Measurements from ENCODE around the gene ACOXL.
"Not testable (repeated sequence)": the region's sequence is repeated elsewhere in the genome, so short reads cannot be mapped to it uniquely, and the experiment has no call there.

Gene ACOXL

GRCh38 chr2:110940376-110940910, 208.1 kb downstream of the ACOXL start:
- no peak for DNase-seq

- DNase-seq, result no peak
These were observed 208.9 kb downstream of the ACOXL start for GRCh38 chr2:110941226-110941625.

- DNase-seq, result no peak
These were observed 210.8 kb downstream of the ACOXL start for GRCh38 chr2:110943070-110943634.

- no peak for DNase-seq
These were observed 214.5 kb downstream of the ACOXL start for GRCh38 chr2:110946902-110947301.

- DNase-seq, result no peak
These were observed 215.8 kb downstream of the ACOXL start for GRCh38 chr2:110948027-110948674.

- no peak for DNase-seq
These were observed 217.9 kb downstream of the ACOXL start for GRCh38 chr2:110950281-110950680.

GRCh38 chr2:110955045-110955444, 222.7 kb downstream of the ACOXL start:
- no peak for DNase-seq

GRCh38 chr2:110955556-110955955, 223.2 kb downstream of the ACOXL start:
- DNase-seq, result no peak

GRCh38 chr2:110957293-110957692, 224.9 kb downstream of the ACOXL start:
- no peak for DNase-seq

GRCh38 chr2:110958346-110959119, 226.2 kb downstream of the ACOXL start:
- DNase-seq, result no peak

- DNase-seq, result no peak
These were observed 226.8 kb downstream of the ACOXL start for GRCh38 chr2:110959198-110959597.

GRCh38 chr2:110960281-110960680, 227.9 kb downstream of the ACOXL start:
- DNase-seq, result no peak

- no peak for DNase-seq
These were observed 228.6 kb downstream of the ACOXL start for GRCh38 chr2:110960954-110961353.

- DNase-seq, result not testable (repeated sequence)
These were observed 229.3 kb downstream of the ACOXL start for GRCh38 chr2:110961643-110962042.

GRCh38 chr2:110969696-110970095, 237.3 kb downstream of the ACOXL start:
- no peak for DNase-seq

- no peak for DNase-seq
These were observed 237.8 kb downstream of the ACOXL start for GRCh38 chr2:110970201-110970600.

- no peak for DNase-seq
These were observed 239.4 kb downstream of the ACOXL start for GRCh38 chr2:110971811-110972210.

- no peak for DNase-seq
These were observed 240.9 kb downstream of the ACOXL start for GRCh38 chr2:110973262-110973661.

- no peak for DNase-seq
These were observed 245.0 kb downstream of the ACOXL start for GRCh38 chr2:110977403-110977802.

GRCh38 chr2:110978148-110978547, 245.8 kb downstream of the ACOXL start:
- DNase-seq, result no peak

- no peak for DNase-seq
These were observed 246.5 kb downstream of the ACOXL start for GRCh38 chr2:110978756-110979470.

GRCh38 chr2:110979471-110980338, 247.3 kb downstream of the ACOXL start:
- no peak for DNase-seq
